Neural crest cell (in vitro differentiated cells): ENCODE results near the gene P3H2. TPM values are rescaled to one million over a fixed set of nuclear protein-coding genes. Genes with fewer than 3 reads are reported as not detected.

ENCODE experiments used
- DNase-seq: peaks from one replicate; pipeline ENCODE4 v3.0.0; 2021; ENCODE audit warnings: low read depth, mixed read lengths, low spot score
- H3K27ac Mint-ChIP-seq: one replicate; pipeline ENCODE4 v1.8.0; 2021; ENCODE audit warnings: mild to moderate bottlenecking, mixed read lengths; ENCODE audit not compliant: unreplicated experiment
- H3K27me3 Mint-ChIP-seq: 2 replicates; pipeline ENCODE4 v1.8.0; 2021; ENCODE audit warnings: low read depth, mild to moderate bottlenecking, mixed read lengths
- H3K36me3 Mint-ChIP-seq: 2 replicates; pipeline ENCODE4 v1.8.0; 2021; ENCODE audit warnings: low read depth, mild to moderate bottlenecking, mixed read lengths
- H3K4me1 Mint-ChIP-seq: 2 replicates; pipeline ENCODE4 v1.8.0; 2021; ENCODE audit warnings: mixed read lengths
- H3K4me3 Mint-ChIP-seq: one replicate; pipeline ENCODE4 v1.8.0; 2021; ENCODE audit warnings: mild to moderate bottlenecking, mixed read lengths
- H3K9me3 Mint-ChIP-seq: 2 replicates; pipeline ENCODE4 v1.8.0; 2021; ENCODE audit warnings: mixed read lengths
- CTCF ChIP-seq: fragments of 200-600 bp; sonication (generic); conservative IDR thresholded peaks from 2 replicates; pipeline ENCODE4 v1.5.0; 2021; ENCODE audit warnings: antibody characterized with exemption, mild to moderate bottlenecking
- total RNA-seq: library from RNA; stranded (reverse); gene quantifications from 2 replicates; pipeline ENCODE4 v1.2.1, GENCODE V29; 2021

Gene P3H2
- total RNA-seq, 1 donor from 2014 or later = 4.1 TPM

GRCh38 chr3:189911001-189911400 lies 209.7 kb downstream of the P3H2 start:
- DNase-seq = no peak
- no peaks in the 10 kb centered on the region for H3K27me3 Mint-ChIP-seq
- H3K4me1 Mint-ChIP-seq = no peaks in the 10 kb centered on the region
- no peak overlapping the region for H3K27ac Mint-ChIP-seq
- no peak for TF ChIP-seq CTCF
- H3K4me3 Mint-ChIP-seq = no peak overlapping the region
- H3K9me3 Mint-ChIP-seq = peaks cover 3% of the 10 kb centered on the region
- H3K36me3 Mint-ChIP-seq = no peaks in the 10 kb centered on the region

- Mint-ChIP-seq H3K27me3 (no peaks in the 10 kb centered on the region), H3K4me3 (no peak overlapping the region), H3K36me3 (no peaks in the 10 kb centered on the region), H3K27ac (no peak overlapping the region), H3K9me3 (peaks cover 3% of the 10 kb centered on the region), H3K4me1 (no peaks in the 10 kb centered on the region)
- TF ChIP-seq CTCF = no peak
- DNase-seq = no peak
Measured at GRCh38 chr3:189909573-189909972, 211.1 kb downstream of the P3H2 start.

- Mint-ChIP-seq H3K4me1 (no peaks in the 10 kb centered on the region), H3K4me3 (no peak overlapping the region)
- no peak for TF ChIP-seq CTCF
Measured at GRCh38 chr3:189909139-189909538, 211.6 kb downstream of the P3H2 start.

GRCh38 chr3:189908646-189909045 lies 212.1 kb downstream of the P3H2 start:
- H3K36me3 Mint-ChIP-seq = no peaks in the 10 kb centered on the region
- H3K4me1 Mint-ChIP-seq = no peaks in the 10 kb centered on the region
- H3K9me3 Mint-ChIP-seq = peaks cover 3% of the 10 kb centered on the region
- TF ChIP-seq CTCF = no peak
- H3K27me3 Mint-ChIP-seq = no peaks in the 10 kb centered on the region
- H3K27ac Mint-ChIP-seq = no peak overlapping the region
- no peak for DNase-seq
- no peak overlapping the region for H3K4me3 Mint-ChIP-seq

More at GRCh38 chr3:189909139-189909538, 211.6 kb downstream of the P3H2 start:
- DNase-seq = no peak
- Mint-ChIP-seq H3K36me3 (no peaks in the 10 kb centered on the region), H3K27me3 (no peaks in the 10 kb centered on the region), H3K9me3 (peaks cover 3% of the 10 kb centered on the region), H3K27ac (no peak overlapping the region)

- Mint-ChIP-seq H3K9me3 (peaks cover 3% of the 10 kb centered on the region), H3K27ac (no peak overlapping the region), H3K4me1 (peaks cover 5% of the 10 kb centered on the region), H3K36me3 (no peaks in the 10 kb centered on the region), H3K4me3 (no peak overlapping the region), H3K27me3 (no peaks in the 10 kb centered on the region)
- no peak for DNase-seq
- no peak for TF ChIP-seq CTCF
Measured at GRCh38 chr3:189907803-189908202, 212.9 kb downstream of the P3H2 start.

Other genes with a start within 250 kb of the P3H2 start
- gene CLDN1, start 201.5 kb upstream of the P3H2 start, total RNA-seq = 0.14 and 0.39 TPM in 2 replicates